IPS-NIHi7 (cell line): ENCODE results near the gene SH2D6.
"Not testable (repeated sequence)": the region's sequence is repeated elsewhere in the genome, so short reads cannot be mapped to it uniquely, and the experiment has no call there.

ENCODE experiments used
- DNase-seq: peaks from one replicate; pipeline ENCODE4 v3.0.0; 2012; ENCODE audit warnings: mixed read lengths; ENCODE audit errors: extremely low spot score

The SH2D6 gene

DNA sequence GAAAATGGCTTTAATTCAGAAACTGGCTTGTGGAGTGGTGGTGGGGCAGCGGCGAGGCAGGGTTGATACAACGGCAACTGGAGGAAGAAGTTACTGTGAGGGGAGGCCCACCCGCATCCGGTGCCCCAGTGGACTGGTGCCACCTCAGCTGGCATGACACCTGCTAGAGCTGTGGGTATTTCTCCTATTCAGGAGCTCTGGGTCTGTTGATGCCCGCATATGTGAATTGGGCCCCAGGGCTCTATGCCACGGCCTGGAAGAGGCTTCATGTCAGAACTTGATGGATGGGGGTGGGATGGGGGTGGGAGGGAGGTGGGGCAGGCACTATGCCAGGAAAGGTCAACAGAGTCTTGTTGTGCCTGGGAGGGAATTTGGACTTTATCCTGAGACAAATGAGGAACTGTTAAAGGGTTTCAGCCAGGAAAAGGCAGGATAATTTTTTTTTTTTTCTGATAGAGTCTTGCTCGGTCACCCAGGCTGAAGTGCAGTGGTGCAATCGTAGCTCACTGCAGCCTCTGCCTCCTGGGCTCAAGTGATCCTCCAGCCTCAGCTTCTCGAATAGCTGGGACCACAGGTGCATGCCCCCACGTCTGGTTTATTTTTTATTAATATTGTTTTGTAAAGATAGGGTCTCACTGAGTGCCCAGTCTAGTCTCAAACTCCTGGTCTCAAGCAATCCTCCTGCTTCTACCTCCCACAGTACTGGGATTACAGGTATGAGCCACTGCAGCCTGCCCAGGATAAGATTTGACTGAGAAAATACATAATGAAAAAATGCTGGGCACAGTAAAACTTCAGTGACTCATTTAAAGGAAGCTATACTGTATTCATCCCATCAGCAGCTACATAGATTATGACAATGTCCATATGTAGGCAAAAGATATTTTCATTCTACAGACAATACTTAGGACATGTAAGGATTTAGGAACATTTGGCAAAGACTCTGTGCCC, 52.6 kb downstream of the SH2D6 start:
- DNase-seq, result no peak

DNA sequence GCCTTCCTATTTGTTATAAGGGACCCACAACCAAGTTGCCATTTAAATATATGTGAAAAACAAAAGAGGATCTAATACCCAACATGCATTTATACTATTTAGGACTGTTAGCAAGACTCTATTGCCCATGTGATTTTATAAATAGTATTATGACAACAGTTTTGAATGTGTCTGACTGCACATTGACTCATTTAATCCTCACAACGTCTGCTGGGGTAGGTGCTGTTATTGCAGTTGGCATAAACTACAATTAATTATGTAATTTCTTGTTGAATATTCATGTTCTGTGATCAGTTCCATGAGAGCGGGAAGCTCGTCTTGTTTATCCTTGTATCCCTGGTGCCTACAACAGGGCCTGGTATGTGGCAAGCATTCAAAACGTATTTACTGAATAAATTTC, 53.7 kb downstream of the SH2D6 start:
- no peak for DNase-seq

GRCh38 chr2:85475799-85476490, 57.4 kb downstream of the SH2D6 start:
- no peak for DNase-seq

DNA sequence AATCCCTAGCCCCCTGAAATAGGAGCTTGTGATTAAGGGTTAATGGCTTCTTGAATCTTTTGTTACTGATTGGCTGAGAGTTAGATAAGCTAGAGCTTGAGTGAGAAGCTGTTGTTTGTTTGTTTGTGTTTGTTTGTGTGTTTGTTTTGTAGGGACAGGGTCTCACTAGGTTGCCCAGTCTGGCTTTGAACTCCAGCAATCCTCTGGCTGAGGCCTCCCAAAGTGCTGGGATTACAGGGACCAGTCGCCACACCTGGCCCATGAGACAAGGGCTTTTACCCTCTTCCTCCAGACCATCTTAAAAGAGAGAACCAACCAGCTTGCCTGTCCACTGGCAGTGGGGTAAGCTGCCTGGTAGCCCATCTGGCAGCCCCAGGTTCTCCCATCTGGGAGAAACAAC, 58.1 kb downstream of the SH2D6 start:
- DNase-seq, result no peak

- DNase-seq, result no peak
These were observed 59.4 kb downstream of the SH2D6 start for GRCh38 chr2:85477884-85478283.

- no peak for DNase-seq
These were observed 63.6 kb downstream of the SH2D6 start for GRCh38 chr2:85481818-85482777.

DNA sequence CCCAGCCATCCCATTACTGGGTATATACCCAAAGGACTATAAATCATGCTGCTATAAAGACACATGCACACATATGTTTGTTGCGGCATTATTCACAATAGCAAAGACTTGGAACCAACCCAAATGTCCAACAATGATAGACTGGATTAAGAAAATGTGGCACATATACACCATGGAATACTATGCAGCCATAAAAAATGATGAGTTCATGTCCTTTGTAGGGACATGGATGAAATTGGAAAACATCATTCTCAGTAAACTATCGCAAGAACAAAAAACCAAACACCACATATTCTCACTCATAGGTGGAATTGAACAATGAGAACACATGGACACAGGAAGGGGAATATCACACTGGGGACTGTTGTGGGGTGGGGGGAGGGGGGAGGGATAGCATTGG, 66.1 kb downstream of the SH2D6 start:
- DNase-seq, result not testable (repeated sequence)

DNA sequence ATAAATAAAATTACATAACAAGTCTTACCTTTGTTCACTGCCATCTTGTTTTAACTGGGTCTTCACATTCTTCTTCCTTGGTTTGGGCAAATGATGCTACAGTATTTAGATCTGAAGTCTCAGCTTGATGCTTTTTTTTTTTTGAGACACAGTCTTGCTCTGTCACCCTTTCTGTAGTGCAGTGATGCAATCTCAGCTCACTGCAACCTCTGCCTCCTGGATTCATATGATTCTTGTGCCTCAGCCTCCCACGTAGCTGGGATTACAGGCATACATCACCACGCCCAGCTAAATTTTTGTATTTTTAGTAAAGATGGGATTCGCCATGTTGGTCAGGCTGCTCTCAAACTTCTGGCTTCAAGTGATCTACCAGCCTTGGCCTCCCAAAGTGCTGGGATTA, 67.3 kb downstream of the SH2D6 start:
- no peak for DNase-seq
